B cell (primary cell): ENCODE measurements around the gene ASTN2. TPM values are rescaled to one million over a fixed set of nuclear protein-coding genes. Genes with fewer than 3 reads are reported as not detected.

Source experiments
- ATAC-seq: fragments of 200-7000 bp; cut with Tn5 transposase; one replicate; pipeline ENCODE4 v1.10.0; 2021; ENCODE audit warnings: low read depth, mild to moderate bottlenecking, moderate number of reproducible peaks, moderate library complexity
- CTCF ChIA-PET: fragments of 350-600 bp; sonication (Branson Sonifier 250); formaldehyde crosslinking; loops from one replicate; lab custom pipeline; 2021; ENCODE audit warnings: antibody characterized with exemption, inconsistent platforms; lab: Charles Lee
- POLR2A ChIA-PET: fragments of 350-600 bp; sonication (Branson Sonifier 250); formaldehyde crosslinking; loops from one replicate; lab custom pipeline; 2021; ENCODE audit warnings: antibody characterized with exemption; lab: Charles Lee
- DNase-seq: peaks from one replicate; pipeline ENCODE4 v3.0.0; 2013
- H2AFZ ChIP-seq: 2 replicates; pipeline ENCODE4 v1.6.1; 2012; ENCODE audit warnings: mild to moderate bottlenecking, low read depth, low read length; ENCODE audit not compliant: insufficient read depth, poor library complexity, severe bottlenecking
- H3K27ac ChIP-seq, 2 donors: 1 replicate in 1 of 2; 2 replicates in 1 of 2; pipeline ENCODE4 v1.5.1; 2012 to 2013; ENCODE audit warnings: low read length in 2 of 2, mild to moderate bottlenecking in 2 of 2, moderate library complexity in 1 of 2
- H3K27me3 ChIP-seq, 4 experiments: fragments of 200-600 bp in 1 of 4; sonication (generic) in 1 of 4; replicated peaks in 1 of 4; 1 replicate in 2 of 4; 2 replicates in 2 of 4; pipeline versions ENCODE4 v1.6.1 to v1.7.0; 2013 to 2016; ENCODE audit warnings: low read length in 3 of 4, mild to moderate bottlenecking in 2 of 4, mixed read lengths in 1 of 4, moderate library complexity in 1 of 4; ENCODE audit not compliant: insufficient read depth in 4 of 4, control insufficient read depth in 3 of 4; ENCODE audit errors: control extremely low read depth in 1 of 4
- H3K36me3 ChIP-seq, 2 experiments: replicated peaks in 1 of 2; 1 replicate in 1 of 2; 2 replicates in 1 of 2; pipeline versions ENCODE4 v1.6.1 to v1.7.1; 2013; ENCODE audit warnings: low read length in 1 of 2; ENCODE audit not compliant: insufficient read depth in 2 of 2, control insufficient read depth in 1 of 2; ENCODE audit errors: control extremely low read depth in 1 of 2, extremely low read depth in 1 of 2
- H3K4me1 ChIP-seq, 2 donors: fragments of 200-600 bp in 1 of 2; sonication (generic) in 1 of 2; 1 replicate in 1 of 2; 2 replicates in 1 of 2; pipeline versions ENCODE4 v1.5.1 to v1.6.1; 2013 to 2017; ENCODE audit warnings: low read length in 2 of 2; ENCODE audit not compliant: control insufficient read depth in 2 of 2, insufficient read depth in 2 of 2
- H3K4me2 ChIP-seq: replicated peaks from 2 replicates; pipeline ENCODE3; 2012; ENCODE audit warnings: mild to moderate bottlenecking, low read depth, low read length; ENCODE audit not compliant: poor library complexity, severe bottlenecking
- H3K4me3 ChIP-seq, 5 experiments: fragments of 200-600 bp in 1 of 5; sonication (generic) in 1 of 5; 1 replicate in 3 of 5; 2 replicates in 2 of 5; pipeline versions ENCODE4 v1.5.1 to v1.7.0; 2011 to 2016; ENCODE audit warnings: low read length in 4 of 5, mild to moderate bottlenecking in 4 of 5, low read depth in 2 of 5, control low read depth in 1 of 5, moderate library complexity in 1 of 5; ENCODE audit not compliant: insufficient read depth in 1 of 5; ENCODE audit errors: control extremely low read depth in 1 of 5, extremely low read depth in 1 of 5
- H3K79me2 ChIP-seq: fragments of 200-600 bp; sonication (generic); one replicate; pipeline ENCODE4 v1.6.0; 2016; ENCODE audit warnings: low read length; ENCODE audit not compliant: control insufficient read depth, insufficient read depth
- H3K9ac ChIP-seq: fragments of 200-600 bp; sonication (generic); 2 replicates; pipeline ENCODE4 v1.6.1; 2017; ENCODE audit warnings: mild to moderate bottlenecking, low read length, moderate library complexity
- H3K9me3 ChIP-seq, 3 donors: one replicate each; pipeline versions ENCODE4 v1.6.1 to v1.7.1; 2013; ENCODE audit warnings: low read length in 2 of 3; ENCODE audit not compliant: control insufficient read depth in 2 of 3, insufficient read depth in 1 of 3; ENCODE audit errors: control extremely low read depth in 1 of 3
- H4K20me1 ChIP-seq: 2 replicates; pipeline ENCODE4 v1.6.0; 2012; ENCODE audit warnings: mild to moderate bottlenecking, low read length; ENCODE audit not compliant: insufficient read depth, control insufficient read depth, poor library complexity, severe bottlenecking
- H3K27ac Mint-ChIP-seq: one replicate; pipeline ENCODE4 v1.8.0; 2021; ENCODE audit warnings: mixed read lengths
- H3K27me3 Mint-ChIP-seq: one replicate; pipeline ENCODE4 v1.8.0; 2021; ENCODE audit warnings: mixed read lengths
- H3K4me1 Mint-ChIP-seq: one replicate; pipeline ENCODE4 v1.8.0; 2021; ENCODE audit warnings: mixed read lengths
- H3K4me3 Mint-ChIP-seq: one replicate; pipeline ENCODE4 v1.8.0; 2021; ENCODE audit warnings: mixed read lengths
- H3K9me3 Mint-ChIP-seq: one replicate; pipeline ENCODE4 v1.8.0; 2022; ENCODE audit warnings: mixed read lengths; ENCODE audit not compliant: insufficient read depth
- EZH2 ChIP-seq: IDR thresholded peaks from 2 replicates; pipeline ENCODE4 v1.6.1; 2012; ENCODE audit warnings: borderline replicate concordance, low read depth, mild to moderate bottlenecking, moderate library complexity, low read length; ENCODE audit not compliant: insufficient read depth, poor library complexity, severe bottlenecking
- WGBS: methylation state at CpG from one replicate; pipeline ENCODE4 v1.1.5; 2013; ENCODE audit warnings: missing lambda C conversion rate; ENCODE audit not compliant: insufficient coverage; 5-methylcytosine and 5-hydroxymethylcytosine counted together
- intact Hi-C: fragments of 100-400 bp; cut with micrococcal nuclease; formaldehyde crosslinking; loops from one replicate; pipeline ENCODE4 v1.10.0; 2022
- polyA plus RNA-seq: library from polyadenylated mRNA; depleted of rRNA; stranded (reverse); fragments of >200 nt; gene quantifications from 2 replicates; pipeline ENCODE4 v1.2.3, GENCODE V29; 2012
- total RNA-seq, 2 donors: library from RNA; stranded (reverse); fragments of 120-200 nt in 1 of 2; gene quantifications; 1 replicate in 1 of 2; 2 replicates in 1 of 2; pipeline versions ENCODE4 v1.2.3 to v1.2.4, GENCODE V29; 2013 to 2022
- TF ChIP-seq, protein P1 (sequence below): fragments of 200-600 bp; IDR thresholded peaks from one replicate; pipeline ENCODE4 v1.8.0; 2022; ENCODE audit warnings: antibody characterized with exemption, mild to moderate bottlenecking

The ASTN2 gene
- total and polyA plus RNA-seq, 2 donors (not counting 1 experiment from before 2014, with no cell fraction given) = 1.2 to 3.6 TPM

DNA sequence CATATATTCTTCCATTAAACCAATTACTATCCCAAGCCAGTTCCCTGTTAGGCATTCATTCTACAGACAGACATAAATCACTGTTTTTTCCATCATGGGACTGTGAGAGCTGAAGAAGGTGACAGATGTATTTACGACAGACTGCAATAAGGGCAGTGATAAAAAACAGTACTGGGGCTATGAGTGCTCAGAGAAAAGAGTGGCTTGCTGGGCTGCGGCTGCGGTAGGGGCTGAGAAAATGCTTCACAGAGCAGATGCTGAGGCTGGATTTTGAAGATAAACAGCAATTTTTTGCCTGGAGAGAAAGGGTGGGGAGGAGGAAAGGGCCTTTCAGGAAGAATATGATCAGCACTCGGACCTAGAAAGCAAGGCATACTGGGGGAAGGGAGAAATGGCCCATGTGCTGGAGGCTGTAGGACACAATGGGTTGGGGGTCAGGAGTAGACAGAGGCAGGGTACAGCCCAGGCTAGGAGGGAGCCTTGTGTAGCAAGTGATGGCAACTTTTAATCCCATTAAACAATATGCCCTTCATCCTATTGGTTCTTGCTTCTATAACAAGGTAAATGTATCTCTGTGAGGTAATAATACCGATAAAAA, 279.3 kb downstream of the ASTN2 start:
- Histone ChIP-seq H3K4me3 (no peak overlapping the region), H3K36me3 (no peaks in the 10 kb centered on the region), H3K4me2 (no peak overlapping the region), H3K27ac (no peak overlapping the region), H3K9ac (no peak overlapping the region), H2AFZ (no peak overlapping the region), H3K79me2 (no peaks in the 10 kb centered on the region), H4K20me1 (no peaks in the 10 kb centered on the region), H3K9me3 (no peaks in the 10 kb centered on the region), H3K4me1 (no peaks in the 10 kb centered on the region), H3K27me3 (no peaks in the 10 kb centered on the region)
- Mint-ChIP-seq H3K4me1 (no peaks in the 10 kb centered on the region), H3K27me3 (no peaks in the 10 kb centered on the region), H3K27ac (no peak overlapping the region), H3K4me3 (no peak overlapping the region), H3K9me3 (no peaks in the 10 kb centered on the region)
- CTCF ChIA-PET = no interaction called here
- ATAC-seq (no peak), DNase-seq (no peak)
- no peak for TF ChIP-seq EZH2
- TF ChIP-seq, protein P1, sequence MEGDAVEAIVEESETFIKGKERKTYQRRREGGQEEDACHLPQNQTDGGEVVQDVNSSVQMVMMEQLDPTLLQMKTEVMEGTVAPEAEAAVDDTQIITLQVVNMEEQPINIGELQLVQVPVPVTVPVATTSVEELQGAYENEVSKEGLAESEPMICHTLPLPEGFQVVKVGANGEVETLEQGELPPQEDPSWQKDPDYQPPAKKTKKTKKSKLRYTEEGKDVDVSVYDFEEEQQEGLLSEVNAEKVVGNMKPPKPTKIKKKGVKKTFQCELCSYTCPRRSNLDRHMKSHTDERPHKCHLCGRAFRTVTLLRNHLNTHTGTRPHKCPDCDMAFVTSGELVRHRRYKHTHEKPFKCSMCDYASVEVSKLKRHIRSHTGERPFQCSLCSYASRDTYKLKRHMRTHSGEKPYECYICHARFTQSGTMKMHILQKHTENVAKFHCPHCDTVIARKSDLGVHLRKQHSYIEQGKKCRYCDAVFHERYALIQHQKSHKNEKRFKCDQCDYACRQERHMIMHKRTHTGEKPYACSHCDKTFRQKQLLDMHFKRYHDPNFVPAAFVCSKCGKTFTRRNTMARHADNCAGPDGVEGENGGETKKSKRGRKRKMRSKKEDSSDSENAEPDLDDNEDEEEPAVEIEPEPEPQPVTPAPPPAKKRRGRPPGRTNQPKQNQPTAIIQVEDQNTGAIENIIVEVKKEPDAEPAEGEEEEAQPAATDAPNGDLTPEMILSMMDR = no peak
- POLR2A ChIA-PET = no interaction called here
- WGBS = 36% methylated on average over 4 of the region's 5 CpGs
- intact Hi-C loops = no loop called here

DNA sequence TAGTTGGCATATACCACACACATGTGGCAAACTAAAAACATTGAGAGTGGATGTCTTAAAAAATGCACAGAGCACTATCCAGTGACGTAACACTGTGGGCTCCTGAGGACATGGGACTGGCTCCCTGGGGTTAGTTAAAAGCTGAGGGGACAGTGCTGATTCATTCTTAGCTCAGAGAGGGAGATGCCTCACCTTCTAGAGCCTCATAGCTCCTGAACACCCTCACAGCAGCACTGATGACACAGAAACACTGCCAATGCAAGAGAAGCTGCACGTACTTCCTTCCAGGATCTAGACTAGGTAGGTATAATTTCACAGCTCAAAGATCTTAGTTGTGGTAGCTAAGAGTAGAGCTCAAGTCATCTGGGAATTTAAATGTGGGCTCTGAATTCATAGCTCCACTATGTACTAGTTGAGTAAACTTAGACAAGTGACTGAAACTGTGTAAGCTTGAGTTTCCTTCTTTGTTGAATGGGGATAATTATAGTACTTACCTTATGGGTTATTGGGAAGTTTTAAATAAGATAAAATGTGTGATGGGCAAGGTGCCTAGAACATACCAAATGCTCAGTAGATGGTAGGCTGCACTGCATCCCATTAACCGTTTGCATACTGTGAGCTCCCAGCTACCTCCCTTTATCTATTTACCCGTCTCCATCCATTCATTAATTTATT, 279.9 kb downstream of the ASTN2 start:
- DNase-seq = no peak
- Histone ChIP-seq H3K79me2 (no peaks in the 10 kb centered on the region), H2AFZ (no peak overlapping the region), H3K9me3 (no peaks in the 10 kb centered on the region), H3K4me2 (no peak overlapping the region), H3K4me3 (no peak overlapping the region), H3K27me3 (no peaks in the 10 kb centered on the region), H3K4me1 (no peaks in the 10 kb centered on the region), H4K20me1 (no peaks in the 10 kb centered on the region), H3K27ac (no peak overlapping the region), H3K9ac (no peak overlapping the region), H3K36me3 (no peaks in the 10 kb centered on the region)
- intact Hi-C loops = no loop called here
- CTCF ChIA-PET = no interaction called here
- Mint-ChIP-seq H3K27ac (no peak overlapping the region), H3K27me3 (no peaks in the 10 kb centered on the region), H3K4me1 (no peaks in the 10 kb centered on the region), H3K4me3 (no peak overlapping the region), H3K9me3 (no peaks in the 10 kb centered on the region)
- WGBS = 80% methylated on average over 2 of the region's 4 CpGs
- POLR2A ChIA-PET = no interaction called here
- no peak for TF ChIP-seq EZH2
- TF ChIP-seq, protein P1 = no peak
- no peak for ATAC-seq
